Suprapubic skin (tissue), 3 donors: ENCODE data around the gene MORN2.

Source experiments
- POLR2A ChIP-seq, 2 donors: fragments of 450-650 bp; IDR thresholded peaks; one replicate each; pipeline ENCODE4 v1.6.1; 2017; ENCODE audit warnings: antibody characterized with exemption in 2 of 2, mild to moderate bottlenecking in 2 of 2, moderate library complexity in 2 of 2
- TF ChIP-seq, protein P1 (sequence below), 2 donors: fragments of 200-600 bp in 1 of 2; fragments of 450-650 bp in 1 of 2; sonication (generic) in 1 of 2; IDR thresholded peaks; one replicate each; pipeline ENCODE4 v1.5.1; 2016 to 2019; ENCODE audit warnings: antibody characterized with exemption in 2 of 2, mild to moderate bottlenecking in 1 of 2, moderate library complexity in 1 of 2

DNA sequence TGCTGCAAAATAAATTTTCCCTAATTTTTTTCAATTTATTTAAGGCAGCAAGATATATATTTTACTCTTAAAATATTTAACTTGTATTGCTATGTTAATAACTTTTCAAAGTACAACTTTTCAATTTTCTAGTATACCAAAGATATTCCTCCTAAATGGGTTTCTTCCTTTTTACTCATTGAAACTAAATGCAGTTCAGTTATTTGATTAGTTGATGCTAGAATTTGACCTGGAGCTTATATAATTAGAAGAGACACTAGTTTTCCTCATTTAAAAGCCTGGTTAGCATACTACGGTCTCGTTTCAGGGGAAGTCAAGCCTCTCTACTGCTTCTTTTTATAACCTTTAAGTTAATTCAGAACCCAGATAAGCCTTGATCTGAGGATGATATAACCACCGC, 13.8 kb downstream of the MORN2 start, which contains the start of gene ARHGEF33:
- TF ChIP-seq, protein P1, sequence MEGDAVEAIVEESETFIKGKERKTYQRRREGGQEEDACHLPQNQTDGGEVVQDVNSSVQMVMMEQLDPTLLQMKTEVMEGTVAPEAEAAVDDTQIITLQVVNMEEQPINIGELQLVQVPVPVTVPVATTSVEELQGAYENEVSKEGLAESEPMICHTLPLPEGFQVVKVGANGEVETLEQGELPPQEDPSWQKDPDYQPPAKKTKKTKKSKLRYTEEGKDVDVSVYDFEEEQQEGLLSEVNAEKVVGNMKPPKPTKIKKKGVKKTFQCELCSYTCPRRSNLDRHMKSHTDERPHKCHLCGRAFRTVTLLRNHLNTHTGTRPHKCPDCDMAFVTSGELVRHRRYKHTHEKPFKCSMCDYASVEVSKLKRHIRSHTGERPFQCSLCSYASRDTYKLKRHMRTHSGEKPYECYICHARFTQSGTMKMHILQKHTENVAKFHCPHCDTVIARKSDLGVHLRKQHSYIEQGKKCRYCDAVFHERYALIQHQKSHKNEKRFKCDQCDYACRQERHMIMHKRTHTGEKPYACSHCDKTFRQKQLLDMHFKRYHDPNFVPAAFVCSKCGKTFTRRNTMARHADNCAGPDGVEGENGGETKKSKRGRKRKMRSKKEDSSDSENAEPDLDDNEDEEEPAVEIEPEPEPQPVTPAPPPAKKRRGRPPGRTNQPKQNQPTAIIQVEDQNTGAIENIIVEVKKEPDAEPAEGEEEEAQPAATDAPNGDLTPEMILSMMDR (IDR thresholded peaks at IDR 0.05): no peak
- TF ChIP-seq POLR2A (IDR thresholded peaks at IDR 0.05): no peak
